ENCODE data around the gene RCAN2. TPM values are rescaled to one million over a fixed set of nuclear protein-coding genes. Genes with fewer than 3 reads are reported as not detected.

RCAN2 gene
- total and polyA plus RNA-seq, 2 donors (not counting 1 experiment from before 2014, with no cell fraction given): not detected

DNA sequence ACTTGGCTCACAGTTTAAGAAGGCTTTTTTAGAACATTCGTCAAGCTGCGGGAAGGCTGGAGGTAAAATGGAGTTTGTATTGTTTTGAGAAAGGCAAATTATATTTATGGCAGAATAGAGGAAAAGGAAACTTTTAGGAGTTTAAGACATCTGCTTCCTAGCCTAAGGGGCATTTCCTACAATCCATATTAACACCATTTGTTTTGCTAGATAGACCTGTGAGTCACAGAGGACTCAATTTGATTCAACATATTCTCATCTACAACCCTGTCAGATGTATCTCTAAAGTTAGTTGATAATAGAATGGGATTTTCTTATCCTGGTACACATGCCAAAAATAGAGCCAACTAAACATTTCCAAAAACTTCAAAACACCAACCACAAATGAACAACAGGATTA is 35.0 kb downstream of the RCAN2 start:
- no peak for TF ChIP-seq EZH2 (IDR thresholded peaks at IDR 0.05; ENCODE audit: borderline replicate concordance, insufficient read depth, low read depth, low read length, poor library complexity, severe bottlenecking)
- TF ChIP-seq, protein P1, sequence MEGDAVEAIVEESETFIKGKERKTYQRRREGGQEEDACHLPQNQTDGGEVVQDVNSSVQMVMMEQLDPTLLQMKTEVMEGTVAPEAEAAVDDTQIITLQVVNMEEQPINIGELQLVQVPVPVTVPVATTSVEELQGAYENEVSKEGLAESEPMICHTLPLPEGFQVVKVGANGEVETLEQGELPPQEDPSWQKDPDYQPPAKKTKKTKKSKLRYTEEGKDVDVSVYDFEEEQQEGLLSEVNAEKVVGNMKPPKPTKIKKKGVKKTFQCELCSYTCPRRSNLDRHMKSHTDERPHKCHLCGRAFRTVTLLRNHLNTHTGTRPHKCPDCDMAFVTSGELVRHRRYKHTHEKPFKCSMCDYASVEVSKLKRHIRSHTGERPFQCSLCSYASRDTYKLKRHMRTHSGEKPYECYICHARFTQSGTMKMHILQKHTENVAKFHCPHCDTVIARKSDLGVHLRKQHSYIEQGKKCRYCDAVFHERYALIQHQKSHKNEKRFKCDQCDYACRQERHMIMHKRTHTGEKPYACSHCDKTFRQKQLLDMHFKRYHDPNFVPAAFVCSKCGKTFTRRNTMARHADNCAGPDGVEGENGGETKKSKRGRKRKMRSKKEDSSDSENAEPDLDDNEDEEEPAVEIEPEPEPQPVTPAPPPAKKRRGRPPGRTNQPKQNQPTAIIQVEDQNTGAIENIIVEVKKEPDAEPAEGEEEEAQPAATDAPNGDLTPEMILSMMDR (IDR thresholded peaks at IDR 0.05): no peak
- no peak for DNase-seq
- ATAC-seq (ENCODE audit: low read depth): no peak
- Histone ChIP-seq H3K79me2 (ENCODE audit: control insufficient read depth, insufficient read depth, low read length) (no peaks in the 10 kb centered on the region), H3K9me3 (ENCODE audit: control extremely low read depth in 1 of 3, control insufficient read depth in 2 of 3, insufficient read depth in 1 of 3, low read length in 2 of 3) (no peaks in the 10 kb centered on the region), H3K27me3 (replicated peaks in 1 of 4; ENCODE audit: control extremely low read depth in 1 of 4, control insufficient read depth in 3 of 4, insufficient read depth in 4 of 4, low read length in 3 of 4) (no peaks in the 10 kb centered on the region), H3K4me3 (ENCODE audit: control extremely low read depth in 1 of 5, extremely low read depth in 1 of 5, insufficient read depth in 1 of 5, low read depth in 2 of 5, low read length in 4 of 5) (no peak overlapping the region), H3K9ac (ENCODE audit: low read length) (no peak overlapping the region), H3K4me2 (replicated peaks; ENCODE audit: low read depth, low read length, poor library complexity, severe bottlenecking) (no peak overlapping the region), H3K27ac (ENCODE audit: low read length in 2 of 2) (no peak overlapping the region), H4K20me1 (ENCODE audit: control insufficient read depth, insufficient read depth, low read length, poor library complexity, severe bottlenecking) (no peaks in the 10 kb centered on the region), H3K4me1 (ENCODE audit: control insufficient read depth in 2 of 2, insufficient read depth in 2 of 2, low read length in 2 of 2) (no peaks in the 10 kb centered on the region), H2AFZ (ENCODE audit: insufficient read depth, low read depth, low read length, poor library complexity, severe bottlenecking) (no peak overlapping the region), H3K36me3 (replicated peaks in 1 of 2; ENCODE audit: control extremely low read depth in 1 of 2, control insufficient read depth in 1 of 2, extremely low read depth in 1 of 2, insufficient read depth in 2 of 2, low read length in 1 of 2) (no peaks in the 10 kb centered on the region)
- H3K4me3 Mint-ChIP-seq: no peak overlapping the region
- intact Hi-C loops (cut with micrococcal nuclease): no loop called here
- H3K27ac Mint-ChIP-seq: no peak overlapping the region
- no peaks in the 10 kb centered on the region for H3K4me1 Mint-ChIP-seq
- WGBS (ENCODE audit: insufficient coverage): no CpG with 5 or more reads among the region's 2 CpGs
- ChIA-PET POLR2A (no interaction called here), CTCF (no interaction called here)
- H3K9me3 Mint-ChIP-seq (ENCODE audit: insufficient read depth): no peaks in the 10 kb centered on the region
- peaks cover 37% of the 10 kb centered on the region for H3K27me3 Mint-ChIP-seq

DNA sequence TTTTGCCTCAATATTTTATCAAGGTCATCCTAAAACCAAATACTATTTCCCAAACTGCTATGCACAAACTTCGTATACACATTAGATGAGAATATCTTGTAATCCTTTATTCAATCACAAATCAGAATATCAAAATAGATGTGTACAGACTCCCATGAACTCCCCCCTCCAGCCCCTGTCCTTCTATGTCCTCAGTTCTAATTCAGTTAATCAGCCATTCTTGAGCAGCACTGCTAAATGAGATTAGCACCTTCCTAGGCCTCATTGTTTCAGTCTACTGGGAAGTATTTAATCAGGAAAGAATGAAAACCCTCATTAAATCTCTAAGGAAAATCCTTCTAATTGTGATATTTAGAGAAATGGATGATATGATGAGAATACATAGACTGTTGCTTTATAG is 36.6 kb downstream of the RCAN2 start:
- Histone ChIP-seq H3K9me3 (ENCODE audit: control extremely low read depth in 1 of 3, control insufficient read depth in 2 of 3, insufficient read depth in 1 of 3, low read length in 2 of 3) (no peaks in the 10 kb centered on the region), H4K20me1 (ENCODE audit: control insufficient read depth, insufficient read depth, low read length, poor library complexity, severe bottlenecking) (no peaks in the 10 kb centered on the region), H3K27me3 (replicated peaks in 1 of 4; ENCODE audit: control extremely low read depth in 1 of 4, control insufficient read depth in 3 of 4, insufficient read depth in 4 of 4, low read length in 3 of 4) (no peaks in the 10 kb centered on the region), H3K27ac (ENCODE audit: low read length in 2 of 2) (no peak overlapping the region), H3K36me3 (replicated peaks in 1 of 2; ENCODE audit: control extremely low read depth in 1 of 2, control insufficient read depth in 1 of 2, extremely low read depth in 1 of 2, insufficient read depth in 2 of 2, low read length in 1 of 2) (no peaks in the 10 kb centered on the region), H3K4me2 (replicated peaks; ENCODE audit: low read depth, low read length, poor library complexity, severe bottlenecking) (no peak overlapping the region), H3K9ac (ENCODE audit: low read length) (no peak overlapping the region), H3K4me3 (ENCODE audit: control extremely low read depth in 1 of 5, extremely low read depth in 1 of 5, insufficient read depth in 1 of 5, low read depth in 2 of 5, low read length in 4 of 5) (no peak overlapping the region), H3K79me2 (ENCODE audit: control insufficient read depth, insufficient read depth, low read length) (no peaks in the 10 kb centered on the region), H3K4me1 (ENCODE audit: control insufficient read depth in 2 of 2, insufficient read depth in 2 of 2, low read length in 2 of 2) (no peaks in the 10 kb centered on the region), H2AFZ (ENCODE audit: insufficient read depth, low read depth, low read length, poor library complexity, severe bottlenecking) (no peak overlapping the region)
- H3K4me3 Mint-ChIP-seq: no peak overlapping the region
- H3K9me3 Mint-ChIP-seq (ENCODE audit: insufficient read depth): no peaks in the 10 kb centered on the region
- no peak overlapping the region for H3K27ac Mint-ChIP-seq
- DNase-seq: no peak
- WGBS (ENCODE audit: insufficient coverage): no CpG with 5 or more reads among the region's 1 CpG
- H3K27me3 Mint-ChIP-seq: peaks cover 33% of the 10 kb centered on the region
- intact Hi-C loops (cut with micrococcal nuclease): no loop called here
- H3K4me1 Mint-ChIP-seq: no peaks in the 10 kb centered on the region
- ChIA-PET CTCF (no interaction called here), POLR2A (no interaction called here)
- TF ChIP-seq, protein P1 (IDR thresholded peaks at IDR 0.05): no peak
- no peak for TF ChIP-seq EZH2 (IDR thresholded peaks at IDR 0.05; ENCODE audit: borderline replicate concordance, insufficient read depth, low read depth, low read length, poor library complexity, severe bottlenecking)
- ATAC-seq (ENCODE audit: low read depth): no peak

All from B cell (primary cell).